Cortex of kidney (tissue), 1 donor: Measurements from ENCODE around the gene NEURL3.

ENCODE experiments used
- DNase-seq: peaks from one replicate; lab custom pipeline; 2025; lab: John Stamatoyannopoulos, UW

NEURL3 gene

GRCh38 chr2:96539215-96539920, 34.2 kb upstream of the NEURL3 start:
- DNase-seq = no peak

DNA sequence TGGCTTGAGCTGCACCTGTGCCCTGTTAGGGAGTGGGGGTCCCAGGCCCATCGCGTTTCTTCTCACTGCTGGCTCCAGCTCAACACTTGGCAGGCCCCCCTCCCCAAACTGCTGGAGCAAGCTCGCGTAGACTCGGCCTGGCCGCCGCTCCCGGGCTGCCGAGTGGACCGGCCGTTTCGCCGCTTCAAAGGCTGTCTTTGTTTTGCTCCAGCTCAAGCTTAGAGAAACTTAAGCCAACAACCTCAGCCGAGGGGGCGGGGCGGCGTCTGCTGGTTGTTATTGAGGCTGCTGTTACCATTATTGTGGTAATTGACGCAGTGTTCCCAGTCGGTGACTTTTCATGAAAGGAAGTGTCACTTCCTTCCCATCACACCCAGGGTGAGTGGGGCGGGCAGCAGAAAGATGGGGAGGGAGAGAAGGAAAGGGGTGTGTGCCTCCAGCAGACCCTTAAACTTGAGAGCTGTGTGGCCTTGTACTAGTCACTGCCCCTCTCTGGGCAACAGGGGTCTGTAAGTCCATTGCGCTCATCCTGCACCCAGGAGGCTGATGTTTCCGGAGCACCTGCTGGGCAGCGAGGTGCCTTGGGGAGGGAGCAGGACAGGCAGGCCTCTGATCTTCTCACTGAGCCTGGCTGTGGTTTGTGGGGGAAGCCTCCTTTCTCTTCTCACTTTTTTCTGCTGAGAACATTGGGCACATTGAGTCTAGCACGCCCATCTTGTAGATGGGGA, 33.5 kb upstream of the NEURL3 start:
- DNase-seq = no peak

DNA sequence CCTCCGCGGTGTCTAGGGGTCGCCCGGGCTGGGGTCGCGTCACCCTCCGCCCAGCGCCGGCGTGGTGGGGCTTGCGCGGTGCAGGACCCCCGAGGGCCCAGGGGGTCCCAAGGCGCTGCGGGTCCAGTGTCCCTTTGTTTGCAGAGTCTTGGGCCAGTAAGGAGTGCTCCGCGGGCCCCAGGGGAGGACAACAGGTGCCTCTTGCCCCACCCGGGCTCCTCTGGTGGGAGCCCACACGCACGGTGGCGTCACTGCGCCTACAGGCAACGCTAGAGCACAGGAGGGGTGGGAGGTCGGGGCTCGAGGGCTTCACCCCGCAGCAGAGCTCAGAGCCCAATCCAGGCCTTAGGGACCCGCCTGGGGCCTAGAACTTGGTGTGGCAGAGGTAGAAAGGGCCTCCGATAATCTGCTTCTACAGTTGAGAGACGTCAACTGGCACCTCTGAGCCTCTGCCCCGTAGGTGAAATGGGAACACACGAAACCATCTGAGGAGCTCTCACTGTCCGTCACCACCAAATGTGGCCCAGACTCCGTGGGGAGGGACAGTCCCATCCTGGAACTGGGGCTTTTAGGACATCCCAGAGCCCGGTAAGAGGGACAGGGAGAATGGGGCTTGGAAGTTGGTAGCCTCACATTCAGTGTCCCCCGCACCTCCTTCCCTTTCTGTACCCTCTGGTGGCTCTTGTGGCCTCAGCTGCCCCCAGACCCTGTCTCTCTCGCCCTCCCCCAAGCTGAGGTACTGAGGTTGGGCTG, 32.8 kb upstream of the NEURL3 start:
- no peak for DNase-seq

GRCh38 chr2:96537066-96537733, 32.0 kb upstream of the NEURL3 start:
- DNase-seq = no peak

- DNase-seq = no peak
Measured at GRCh38 chr2:96536445-96537065, 31.4 kb upstream of the NEURL3 start, which contains the start of gene ARID5A. Gene ARID5A (plus strand): TSS chr2:96536752. CDS start chr2:96536827, 75 bp downstream.

- no peak for DNase-seq
Measured at GRCh38 chr2:96535331-96535730, 30.2 kb upstream of the NEURL3 start.

GRCh38 chr2:96534701-96535181, 29.6 kb upstream of the NEURL3 start:
- no peak for DNase-seq

- no peak for DNase-seq
Measured at GRCh38 chr2:96534141-96534540, 29.0 kb upstream of the NEURL3 start.

DNA sequence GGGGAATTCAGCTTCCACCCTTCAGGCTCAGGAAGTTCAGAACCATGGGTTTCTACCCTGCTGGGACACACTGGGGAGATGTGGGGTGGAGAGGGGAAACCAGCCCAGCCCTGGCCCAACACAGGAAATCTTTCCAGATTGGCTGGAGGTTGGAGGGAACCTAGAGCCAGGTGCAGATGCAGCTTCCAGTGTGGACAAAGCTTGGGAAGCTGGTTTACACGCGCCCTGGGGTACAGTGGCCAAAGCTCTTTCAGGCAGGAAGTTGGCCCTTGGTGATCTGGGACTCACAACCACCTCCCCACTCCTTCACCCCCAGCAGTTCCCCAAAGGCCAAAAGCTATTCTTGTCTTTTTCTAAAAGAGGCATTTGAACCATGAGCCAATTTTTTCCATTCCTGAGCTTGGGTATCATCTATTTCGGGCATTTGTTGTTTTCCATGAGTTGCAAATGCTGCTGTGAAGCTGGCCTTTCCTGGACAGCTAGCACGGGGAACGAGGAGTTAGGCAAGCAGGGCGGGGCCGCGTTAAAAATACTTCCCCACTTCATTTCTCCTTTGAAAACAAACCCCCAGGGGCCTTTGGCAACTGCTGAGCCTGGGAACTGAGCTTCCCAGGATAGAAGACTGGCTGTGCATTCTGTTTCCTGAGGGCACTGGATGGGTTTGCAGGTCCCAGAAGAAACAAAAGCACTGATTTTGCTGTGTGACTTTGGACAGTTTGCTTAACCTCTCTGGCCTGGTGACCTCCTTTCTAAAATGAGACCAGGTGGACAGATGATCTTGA, 28.3 kb upstream of the NEURL3 start:
- DNase-seq = no peak

- no peak for DNase-seq
Measured at GRCh38 chr2:96532641-96533291, 27.6 kb upstream of the NEURL3 start.

DNA sequence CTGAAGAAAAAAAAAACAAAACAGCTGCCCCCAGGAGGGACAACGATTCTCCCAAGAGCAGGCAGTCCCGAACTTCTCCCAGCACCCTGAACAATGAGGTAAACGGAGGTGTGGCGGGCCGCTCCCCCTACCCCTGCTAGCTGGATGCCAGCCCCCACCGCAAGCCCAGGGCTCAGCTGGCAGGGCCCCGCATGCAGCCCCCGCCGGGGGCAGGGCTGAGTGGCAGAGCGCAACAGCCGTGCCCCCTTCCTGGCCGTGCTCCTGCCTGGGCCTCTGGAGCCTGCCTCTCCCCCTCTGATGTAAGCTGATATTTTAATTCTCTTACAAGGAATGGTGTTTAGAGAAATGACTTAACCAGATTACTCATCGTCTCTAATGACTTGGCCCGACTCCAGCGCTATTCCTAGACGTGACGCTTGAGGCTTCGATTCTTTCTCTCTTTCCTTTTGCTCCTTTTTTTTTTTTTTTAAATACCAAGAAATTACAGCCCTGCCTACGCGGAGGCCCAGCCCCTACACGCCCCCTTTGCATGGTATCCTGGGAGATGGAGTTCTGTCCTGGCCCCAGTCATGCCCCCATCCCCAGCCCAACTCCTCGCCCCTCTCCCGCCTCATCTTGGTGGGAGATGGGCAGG, 26.8 kb upstream of the NEURL3 start:
- DNase-seq = no peak

GRCh38 chr2:96531366-96531765, 26.2 kb upstream of the NEURL3 start:
- no peak for DNase-seq

- DNase-seq = no peak
Measured at GRCh38 chr2:96530474-96531357, 25.6 kb upstream of the NEURL3 start.

DNA sequence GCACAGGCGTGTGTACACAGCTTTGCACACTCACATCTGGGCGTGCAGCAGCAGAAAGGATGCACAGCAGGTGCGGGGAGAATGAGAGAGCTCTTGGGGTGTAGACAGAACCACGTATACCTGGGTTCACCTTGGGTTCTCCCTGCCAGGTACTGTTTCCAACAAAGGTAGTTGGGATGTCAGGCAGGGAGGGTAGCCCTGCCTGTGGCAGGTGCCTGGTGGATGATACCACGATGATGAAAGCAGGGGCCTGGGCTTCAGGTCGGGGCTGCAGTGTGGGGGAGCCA, 24.9 kb upstream of the NEURL3 start:
- no peak for DNase-seq

DNA sequence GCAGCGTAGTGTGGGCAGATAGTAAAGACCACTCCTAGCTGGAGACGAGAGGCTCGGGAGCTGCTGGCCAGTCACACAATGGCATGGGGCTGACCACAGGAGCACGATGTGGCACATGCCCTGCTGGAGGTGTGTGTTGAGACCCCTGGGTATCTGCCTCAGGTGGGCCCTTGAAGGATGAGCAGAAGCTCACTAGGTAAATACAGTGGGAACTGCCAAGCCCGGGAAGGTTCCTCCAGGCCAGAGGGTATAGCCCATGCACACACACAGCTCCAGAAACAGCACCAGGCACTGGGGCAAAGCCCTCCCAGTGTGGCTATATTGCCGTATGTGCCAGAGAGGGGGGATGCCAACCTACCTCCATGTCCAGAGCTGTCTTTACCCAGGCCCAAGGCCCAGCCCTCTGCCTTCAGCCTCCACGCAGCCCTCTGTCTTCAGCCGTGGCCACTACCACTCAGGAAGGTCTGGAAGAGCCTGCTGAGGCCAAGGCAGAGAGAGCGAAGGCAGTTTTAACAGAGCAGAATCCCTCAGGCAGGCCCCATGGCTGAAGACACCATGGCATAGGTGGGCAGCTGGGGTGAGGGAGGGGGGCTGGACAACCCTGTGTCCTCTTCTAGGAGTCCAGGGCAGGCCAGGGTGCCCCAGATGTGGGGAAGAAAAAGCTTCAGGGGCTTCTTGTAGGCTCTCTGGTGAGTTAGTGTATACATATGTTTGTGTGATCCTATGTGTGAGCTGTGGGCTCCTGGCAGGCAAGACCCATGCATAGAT, 24.4 kb upstream of the NEURL3 start:
- DNase-seq = no peak

DNA sequence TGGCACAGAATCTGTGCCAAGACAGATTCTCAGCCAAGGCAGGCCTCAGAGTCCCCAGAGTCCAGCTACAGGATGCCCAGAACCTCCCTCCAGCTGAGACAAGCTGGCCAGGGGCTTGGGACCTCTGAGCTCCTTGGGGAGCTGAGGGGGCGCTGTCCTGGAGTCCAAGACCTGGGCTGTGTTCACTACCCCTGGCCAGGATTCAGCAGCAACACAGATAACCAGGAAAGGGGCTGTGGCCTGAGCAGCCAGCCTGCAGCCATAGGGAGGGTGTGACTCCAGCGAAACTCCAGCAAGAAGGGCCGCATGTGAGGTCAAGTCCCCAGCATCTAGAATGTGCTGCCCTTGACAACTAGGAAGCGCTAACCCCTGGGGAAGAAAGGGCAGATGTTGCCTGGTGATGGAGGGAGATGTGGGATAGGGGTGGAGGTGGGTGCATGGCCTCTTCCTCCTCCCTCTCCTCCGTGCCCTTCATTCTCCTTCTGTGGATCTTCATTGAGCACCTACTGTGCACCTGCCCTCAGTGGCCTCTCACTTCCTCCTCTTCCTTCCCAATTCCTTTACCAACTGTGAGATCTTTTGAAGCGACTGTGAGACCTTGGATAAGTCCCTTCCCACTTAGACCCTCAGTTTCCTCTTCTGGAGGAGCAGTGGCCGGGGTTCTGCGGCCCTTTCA, 23.7 kb upstream of the NEURL3 start:
- no peak for DNase-seq

- DNase-seq = no peak
Measured at GRCh38 chr2:96528006-96528699, 23.0 kb upstream of the NEURL3 start.
